HFF-Myc (cell line): ENCODE data around the gene DHDDS.

Experiments
- DNase-seq: peaks from one replicate; pipeline ENCODE4 v3.0.0-alpha.2; 2011; ENCODE audit warnings: low read depth; ENCODE audit errors: extremely low read depth
- H3K4me3 ChIP-seq: replicated peaks from 2 replicates; pipeline ENCODE4 v1.5.1; 2011; ENCODE audit warnings: low read depth, mild to moderate bottlenecking, control low read depth, low read length
- TF ChIP-seq, protein P1 (sequence below): IDR thresholded peaks from 2 replicates; pipeline ENCODE4 v1.5.1; 2012; ENCODE audit warnings: mild to moderate bottlenecking, low read depth, low read length, control low read depth; ENCODE audit errors: missing control alignments

Gene DHDDS

DNA sequence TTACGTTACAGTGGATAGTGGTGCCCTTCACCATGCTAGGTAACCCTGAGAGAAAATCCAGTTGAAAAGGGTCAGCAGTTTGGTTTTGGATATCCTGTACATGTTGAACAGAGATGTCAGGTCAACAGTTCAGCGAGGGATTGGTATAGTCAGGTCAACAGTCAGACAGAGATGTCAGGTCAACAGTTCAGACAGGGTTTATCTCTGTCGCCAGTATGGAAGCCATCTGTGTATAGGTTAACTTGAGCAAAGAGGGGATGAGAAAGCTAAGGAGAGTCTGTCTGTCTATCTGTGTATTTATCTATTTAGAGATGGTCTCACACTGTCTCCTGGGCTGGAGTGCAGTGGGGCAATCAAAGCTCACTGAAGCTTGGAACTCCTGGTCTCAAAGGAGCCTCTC is 17.7 kb downstream of the DHDDS start:
- no peak overlapping the region for H3K4me3 ChIP-seq
- TF ChIP-seq, protein P1, sequence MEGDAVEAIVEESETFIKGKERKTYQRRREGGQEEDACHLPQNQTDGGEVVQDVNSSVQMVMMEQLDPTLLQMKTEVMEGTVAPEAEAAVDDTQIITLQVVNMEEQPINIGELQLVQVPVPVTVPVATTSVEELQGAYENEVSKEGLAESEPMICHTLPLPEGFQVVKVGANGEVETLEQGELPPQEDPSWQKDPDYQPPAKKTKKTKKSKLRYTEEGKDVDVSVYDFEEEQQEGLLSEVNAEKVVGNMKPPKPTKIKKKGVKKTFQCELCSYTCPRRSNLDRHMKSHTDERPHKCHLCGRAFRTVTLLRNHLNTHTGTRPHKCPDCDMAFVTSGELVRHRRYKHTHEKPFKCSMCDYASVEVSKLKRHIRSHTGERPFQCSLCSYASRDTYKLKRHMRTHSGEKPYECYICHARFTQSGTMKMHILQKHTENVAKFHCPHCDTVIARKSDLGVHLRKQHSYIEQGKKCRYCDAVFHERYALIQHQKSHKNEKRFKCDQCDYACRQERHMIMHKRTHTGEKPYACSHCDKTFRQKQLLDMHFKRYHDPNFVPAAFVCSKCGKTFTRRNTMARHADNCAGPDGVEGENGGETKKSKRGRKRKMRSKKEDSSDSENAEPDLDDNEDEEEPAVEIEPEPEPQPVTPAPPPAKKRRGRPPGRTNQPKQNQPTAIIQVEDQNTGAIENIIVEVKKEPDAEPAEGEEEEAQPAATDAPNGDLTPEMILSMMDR: no peak
- no peak for DNase-seq

DNA sequence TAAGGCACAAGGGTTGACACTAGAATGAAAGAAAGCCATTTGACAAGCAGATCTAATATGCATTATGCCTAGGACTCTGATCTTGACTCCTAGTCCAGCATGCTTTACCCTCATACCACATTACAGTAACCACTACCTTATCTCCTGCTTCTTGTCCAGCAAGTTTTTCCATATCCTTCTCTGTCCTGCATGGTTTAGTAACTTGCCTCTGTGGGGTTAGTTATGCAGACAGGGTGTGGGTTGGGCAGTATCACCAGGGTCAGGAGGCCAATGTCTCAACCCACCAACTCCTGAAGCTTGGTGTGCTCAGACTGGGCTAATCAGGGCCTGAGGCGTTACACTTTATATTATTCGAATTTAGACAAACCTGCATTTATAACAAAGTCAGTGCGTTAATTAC is 18.8 kb downstream of the DHDDS start:
- TF ChIP-seq, protein P1: no peak
- no peak for DNase-seq
- H3K4me3 ChIP-seq: no peak overlapping the region

DNA sequence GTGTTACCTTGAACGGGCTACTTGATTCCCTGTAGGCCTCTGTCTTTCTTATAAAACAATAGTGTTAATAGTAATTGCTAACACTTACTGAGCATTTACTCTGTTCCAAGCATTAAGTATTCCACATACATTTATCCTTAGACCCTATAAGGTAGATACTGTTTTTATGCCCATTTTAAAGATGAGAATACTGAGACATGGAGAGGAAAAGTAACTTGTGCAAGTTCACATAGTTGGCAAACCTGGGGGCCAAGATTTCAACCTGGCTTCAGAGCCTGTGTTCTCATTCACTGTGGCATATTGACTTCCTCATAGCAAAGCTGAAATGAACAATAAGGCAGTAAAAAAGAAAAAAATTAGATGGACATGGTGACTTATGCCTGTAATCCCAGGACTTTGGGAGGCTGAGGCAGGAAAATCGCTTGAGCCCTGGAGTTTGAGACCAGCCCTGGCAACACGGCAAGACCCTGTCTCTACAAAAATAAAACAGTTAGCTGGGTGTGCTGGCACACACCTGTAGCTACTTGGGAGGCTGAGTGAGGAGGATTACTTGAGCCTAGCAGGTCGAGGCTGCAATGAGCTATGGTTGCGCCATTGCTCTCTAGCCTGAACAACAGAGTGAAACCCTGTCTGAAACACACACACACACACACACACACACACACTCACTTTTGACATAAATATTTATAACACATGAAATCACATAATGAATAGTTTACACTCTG is 20.5 kb downstream of the DHDDS start:
- TF ChIP-seq, protein P1: no peak
- no peak for DNase-seq
- H3K4me3 ChIP-seq: no peak overlapping the region

DNA sequence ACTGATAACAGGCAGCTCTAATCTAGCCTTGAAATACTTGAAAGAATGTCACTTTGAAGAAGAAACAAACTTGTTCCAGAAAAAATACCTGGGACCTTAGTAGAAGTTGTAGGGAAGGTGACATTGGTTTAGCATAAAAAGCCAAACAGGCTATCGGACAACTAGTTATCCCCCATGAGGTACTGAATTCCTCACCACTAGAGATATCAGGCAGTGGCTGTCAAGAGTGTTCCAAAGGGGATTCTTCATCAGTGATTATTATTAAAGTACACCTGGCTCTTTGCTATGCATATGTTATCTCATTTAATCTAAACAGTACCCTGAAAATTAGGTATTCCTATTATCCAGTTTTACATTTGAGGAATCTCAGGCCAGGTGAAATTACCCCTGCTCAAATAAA is 27.0 kb downstream of the DHDDS start:
- H3K4me3 ChIP-seq: no peak overlapping the region
- DNase-seq: no peak
- TF ChIP-seq, protein P1: no peak

DNA sequence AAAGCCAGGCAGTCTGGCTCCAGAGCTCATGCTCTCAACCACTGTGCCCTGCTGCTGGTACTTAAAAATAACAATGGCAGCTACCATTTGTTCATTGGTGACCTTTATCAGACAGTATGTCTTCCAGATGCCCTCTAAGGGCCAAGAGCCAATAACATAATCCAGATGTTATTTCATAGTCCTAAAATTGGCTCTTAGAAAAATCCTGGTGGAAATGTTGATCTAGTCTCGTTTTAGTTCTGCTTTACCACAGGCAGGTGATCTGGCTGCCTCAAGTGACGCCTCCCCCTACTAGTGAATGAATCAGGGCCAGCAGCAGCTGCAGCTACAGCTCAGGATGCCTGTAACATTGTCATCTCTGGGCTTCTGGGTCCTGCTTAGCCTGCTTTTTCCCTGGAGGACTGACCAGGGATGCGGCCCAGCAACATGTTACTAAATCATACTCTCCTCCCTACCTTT is 27.5 kb downstream of the DHDDS start:
- DNase-seq: no peak
- TF ChIP-seq, protein P1: no peak
- H3K4me3 ChIP-seq: no peak overlapping the region

DNA sequence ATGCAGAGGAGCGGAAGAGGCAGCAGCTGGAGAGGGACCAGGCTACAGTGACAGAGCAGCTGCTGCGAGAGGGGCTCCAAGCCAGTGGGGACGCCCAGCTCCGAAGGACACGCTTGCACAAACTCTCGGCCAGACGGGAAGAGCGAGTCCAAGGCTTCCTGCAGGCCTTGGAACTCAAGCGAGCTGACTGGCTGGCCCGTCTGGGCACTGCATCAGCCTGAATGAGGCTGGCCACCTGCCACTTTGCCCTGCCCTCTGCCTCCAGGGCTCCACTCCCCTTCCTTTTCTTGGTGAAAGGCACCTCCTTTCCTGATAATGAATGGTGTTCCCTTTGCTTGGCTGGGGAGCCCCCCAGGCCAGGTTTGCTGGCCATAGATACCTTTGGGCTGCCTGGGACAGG is 36.8 kb downstream of the DHDDS start:
- H3K4me3 ChIP-seq: no peak overlapping the region
- TF ChIP-seq, protein P1: no peak
- DNase-seq: no peak

DNA sequence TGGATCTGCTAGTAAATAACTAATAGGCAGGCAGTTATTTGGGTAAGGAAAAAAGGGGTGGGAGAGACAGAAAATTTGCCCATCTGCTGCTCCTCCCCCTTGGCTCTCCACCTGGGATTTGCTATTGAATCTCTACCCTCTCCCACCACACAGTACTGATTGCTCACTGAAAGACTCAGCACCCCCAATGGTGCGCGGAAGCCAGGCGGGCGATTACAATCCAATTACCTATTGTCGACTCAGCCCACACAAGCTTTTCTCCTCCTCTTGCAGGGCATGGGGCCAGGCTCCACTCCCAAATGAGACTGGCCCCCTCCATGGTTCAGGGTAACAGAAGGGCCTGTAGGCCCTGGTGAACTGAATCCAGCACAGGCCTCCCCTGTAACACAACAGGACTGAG is 37.4 kb downstream of the DHDDS start:
- TF ChIP-seq, protein P1: no peak
- no peak overlapping the region for H3K4me3 ChIP-seq
- no peak for DNase-seq
